Measurements from ENCODE around the gene NXN. TPM values are rescaled to one million over a fixed set of nuclear protein-coding genes. Genes with fewer than 3 reads are reported as not detected.
"Not testable (repeated sequence)": the region's sequence is repeated elsewhere in the genome, so short reads cannot be mapped to it uniquely, and the experiment has no call there.

Gene NXN
- total RNA-seq, 1 donor from 2014 or later: 67.8 TPM

GRCh38 chr17:953767-954166, 25.8 kb downstream of the NXN start:
- DNase-seq: no peak

DNA sequence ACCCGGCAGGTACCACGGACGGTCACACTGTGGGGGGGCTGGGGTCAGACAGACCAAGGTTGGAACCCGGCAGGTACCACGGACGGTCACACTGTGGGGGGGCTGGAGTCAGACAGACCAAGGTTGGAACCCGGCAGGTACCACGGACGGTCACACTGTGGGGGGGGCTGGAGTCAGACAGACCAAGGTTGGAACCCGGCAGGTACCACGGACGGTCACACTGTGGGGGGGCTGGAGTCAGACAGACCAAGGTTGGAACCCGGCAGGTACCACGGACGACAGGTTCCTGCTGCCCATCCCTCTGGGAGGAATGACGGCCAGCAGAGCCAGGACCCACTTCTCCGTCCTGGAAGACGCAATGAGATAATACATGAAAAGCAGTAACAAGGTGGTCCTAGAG, 27.0 kb downstream of the NXN start:
- DNase-seq: not testable (repeated sequence)

DNA sequence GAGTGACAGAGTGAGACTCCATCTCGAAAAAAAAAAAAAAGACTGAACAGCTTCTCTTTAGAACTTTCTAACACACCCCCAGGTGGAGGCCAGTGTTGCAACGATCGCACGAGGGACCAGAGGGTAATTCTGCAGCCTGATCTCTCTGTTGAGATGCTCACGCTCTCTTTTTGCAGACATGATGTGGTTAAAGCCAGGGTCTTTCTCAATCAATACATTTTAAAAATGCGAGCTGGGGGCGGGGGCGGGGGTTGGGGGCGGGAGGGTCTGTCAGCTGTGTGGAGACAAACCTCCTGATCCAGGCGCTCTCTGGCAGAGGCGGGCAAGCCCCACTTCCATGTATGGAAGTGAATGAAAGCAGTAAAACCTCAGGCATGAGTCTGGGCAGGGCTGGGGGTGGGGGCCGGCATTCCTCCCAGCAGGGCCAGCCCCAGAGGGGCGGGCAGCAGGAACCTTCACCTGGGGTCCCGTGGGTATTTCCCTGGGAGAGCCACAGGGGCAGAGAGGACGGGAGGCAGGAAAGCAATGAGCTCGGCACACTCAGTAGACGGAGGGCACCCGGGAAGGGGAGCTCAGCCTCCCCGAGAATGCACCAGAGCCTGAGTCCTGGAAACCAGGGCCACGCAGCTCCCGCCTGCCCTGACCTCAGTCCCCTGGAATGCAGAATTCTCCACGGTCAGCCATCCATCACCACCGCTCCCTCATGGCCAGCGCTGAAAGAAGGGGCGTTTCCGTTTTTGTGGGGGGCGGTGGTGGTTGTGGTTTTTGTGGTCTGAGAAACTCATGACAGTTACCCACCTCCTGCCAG, 28.0 kb downstream of the NXN start:
- DNase-seq: peak; percentile 61

- no peak for DNase-seq
These were observed 29.8 kb downstream of the NXN start for GRCh38 chr17:949623-950303.

DNA sequence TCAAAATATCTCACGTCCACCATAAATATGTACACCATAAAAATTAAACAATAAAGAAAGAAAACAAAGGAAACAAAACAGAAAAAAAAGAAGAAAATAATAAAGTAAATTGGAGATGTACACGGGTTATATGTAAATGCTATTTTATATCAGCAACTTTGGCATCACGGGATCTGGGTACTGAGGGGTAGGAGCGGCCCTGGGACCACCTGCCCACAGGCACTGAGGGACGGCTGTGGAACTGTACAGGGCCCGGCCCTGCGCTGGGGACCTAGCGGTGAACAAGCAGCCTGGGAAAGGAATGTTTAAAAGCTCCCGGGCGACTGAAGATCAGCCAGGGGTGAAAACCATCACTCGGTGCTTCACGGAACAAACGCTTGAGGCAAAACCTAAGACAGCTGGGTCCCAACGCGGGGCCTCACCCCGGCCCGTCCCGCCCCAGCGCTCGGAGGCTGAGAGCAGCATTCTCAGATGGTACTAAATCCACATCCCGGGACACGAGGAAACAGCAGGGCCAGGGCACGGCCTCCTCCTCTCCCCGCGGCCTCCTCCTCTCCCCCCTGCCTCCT, 31.2 kb downstream of the NXN start:
- peak; percentile 82 for DNase-seq

DNA sequence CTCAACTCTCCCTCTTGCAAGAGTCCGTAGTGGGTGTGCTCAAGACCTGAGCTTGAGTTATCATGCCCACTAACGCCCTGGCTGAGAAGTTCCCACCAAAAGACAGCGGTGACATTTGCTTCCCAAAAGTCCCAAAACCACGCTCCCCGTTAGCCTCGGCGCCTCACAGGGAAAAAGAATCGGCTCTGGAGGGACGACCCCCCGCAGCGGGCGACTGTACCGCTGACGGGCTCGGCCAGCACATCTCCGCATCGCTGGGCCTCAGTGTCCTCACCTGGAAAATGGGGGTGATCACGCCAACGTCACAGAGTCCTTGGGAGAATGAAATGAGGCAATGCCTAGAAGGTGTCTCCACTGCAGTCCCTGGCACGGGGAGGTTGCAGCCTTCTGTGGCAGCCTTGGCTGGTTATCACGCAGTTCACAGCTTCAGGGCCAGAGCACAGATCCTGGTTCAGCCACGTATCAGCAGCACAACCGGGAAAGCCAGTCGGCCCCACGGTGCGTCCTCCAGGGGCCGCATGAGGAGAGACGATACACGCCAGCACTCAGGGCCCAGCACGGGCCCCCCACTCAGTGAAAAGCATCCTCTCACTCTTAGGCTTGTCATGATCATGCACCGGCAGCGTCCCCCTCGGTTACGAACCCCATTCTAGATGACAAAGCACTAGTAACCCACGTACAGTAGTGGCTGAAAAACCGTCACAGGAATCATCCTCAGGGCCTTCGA, 32.9 kb downstream of the NXN start:
- DNase-seq: no peak

GRCh38 chr17:945672-946071, 33.9 kb downstream of the NXN start:
- DNase-seq: no peak

- no peak for DNase-seq
These were observed 35.2 kb downstream of the NXN start for GRCh38 chr17:944266-944826.

- no peak for DNase-seq
These were observed 44.1 kb downstream of the NXN start for GRCh38 chr17:935485-935884.

DNA sequence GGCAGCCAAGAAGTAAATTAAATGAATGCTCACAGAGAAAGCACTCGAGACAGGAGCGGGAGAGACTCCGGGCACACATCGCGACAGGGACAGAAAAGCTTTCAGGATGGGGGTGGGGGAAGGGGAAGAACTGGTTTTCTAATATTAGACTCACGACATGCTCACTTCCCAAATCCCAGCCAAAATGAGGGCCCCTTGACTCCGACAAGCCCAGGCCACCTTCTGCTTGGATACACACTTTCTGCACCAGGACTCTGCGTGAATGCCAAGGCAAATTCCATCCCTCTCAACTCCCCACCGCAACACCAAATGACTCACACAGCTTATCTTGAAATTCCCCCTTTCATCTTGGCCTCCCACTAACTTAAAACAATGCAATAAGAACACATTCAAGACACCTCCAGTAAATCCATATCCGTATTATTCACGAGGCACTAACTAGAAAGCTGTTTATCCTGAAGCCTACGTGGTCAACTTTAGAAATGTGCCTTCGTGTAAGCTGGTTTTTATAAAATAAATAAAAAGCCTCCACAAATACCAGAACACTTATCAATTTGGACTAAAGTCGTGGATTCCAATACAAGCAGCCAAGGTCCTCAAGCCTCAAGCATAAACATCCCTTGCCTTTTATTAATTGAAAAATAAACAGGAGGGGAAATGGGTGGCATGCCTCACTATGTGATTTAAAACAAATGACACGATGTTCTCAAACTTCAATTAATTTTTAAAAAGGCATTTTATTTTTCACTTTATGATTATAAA, 46.1 kb downstream of the NXN start:
- DNase-seq: peak; percentile 48

DNA sequence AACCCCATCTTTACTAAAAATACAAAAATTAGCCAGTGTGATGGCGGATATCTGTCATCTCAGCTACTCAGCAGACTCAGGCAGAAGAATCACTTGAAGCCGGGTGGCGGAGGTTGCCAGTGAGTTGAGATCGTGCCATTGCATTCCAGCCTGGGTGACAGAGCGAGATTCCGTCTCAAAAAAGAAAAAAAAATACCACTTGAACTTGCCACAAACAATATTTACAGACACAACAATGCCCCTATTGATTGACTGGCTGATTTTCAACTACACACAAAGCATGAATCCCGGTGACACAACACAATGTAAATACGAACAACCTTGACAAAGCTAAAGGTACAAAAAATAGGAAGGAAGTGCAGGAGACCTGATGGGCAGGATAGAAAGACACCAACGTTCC, 49.3 kb downstream of the NXN start:
- no peak for DNase-seq

DNA sequence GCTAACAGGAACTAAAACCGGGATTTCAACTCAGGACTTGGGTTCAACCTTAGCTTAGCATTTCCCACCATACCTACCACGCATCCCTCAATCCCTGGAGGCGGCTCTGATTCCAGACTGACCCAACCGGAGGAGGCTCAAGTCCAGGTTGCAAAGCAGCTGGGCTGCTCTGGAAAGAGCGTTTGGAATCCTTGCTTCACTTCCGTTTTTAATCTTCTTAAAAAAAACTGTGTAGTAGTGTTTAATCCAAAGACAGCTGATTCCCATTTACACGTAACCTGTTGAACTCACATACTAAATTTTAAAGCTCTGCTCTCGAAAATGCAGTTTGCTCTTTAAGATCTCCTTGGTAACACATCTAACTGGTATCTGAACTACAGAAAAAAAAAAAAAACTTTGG, 50.0 kb downstream of the NXN start:
- DNase-seq: peak; percentile 85

DNA sequence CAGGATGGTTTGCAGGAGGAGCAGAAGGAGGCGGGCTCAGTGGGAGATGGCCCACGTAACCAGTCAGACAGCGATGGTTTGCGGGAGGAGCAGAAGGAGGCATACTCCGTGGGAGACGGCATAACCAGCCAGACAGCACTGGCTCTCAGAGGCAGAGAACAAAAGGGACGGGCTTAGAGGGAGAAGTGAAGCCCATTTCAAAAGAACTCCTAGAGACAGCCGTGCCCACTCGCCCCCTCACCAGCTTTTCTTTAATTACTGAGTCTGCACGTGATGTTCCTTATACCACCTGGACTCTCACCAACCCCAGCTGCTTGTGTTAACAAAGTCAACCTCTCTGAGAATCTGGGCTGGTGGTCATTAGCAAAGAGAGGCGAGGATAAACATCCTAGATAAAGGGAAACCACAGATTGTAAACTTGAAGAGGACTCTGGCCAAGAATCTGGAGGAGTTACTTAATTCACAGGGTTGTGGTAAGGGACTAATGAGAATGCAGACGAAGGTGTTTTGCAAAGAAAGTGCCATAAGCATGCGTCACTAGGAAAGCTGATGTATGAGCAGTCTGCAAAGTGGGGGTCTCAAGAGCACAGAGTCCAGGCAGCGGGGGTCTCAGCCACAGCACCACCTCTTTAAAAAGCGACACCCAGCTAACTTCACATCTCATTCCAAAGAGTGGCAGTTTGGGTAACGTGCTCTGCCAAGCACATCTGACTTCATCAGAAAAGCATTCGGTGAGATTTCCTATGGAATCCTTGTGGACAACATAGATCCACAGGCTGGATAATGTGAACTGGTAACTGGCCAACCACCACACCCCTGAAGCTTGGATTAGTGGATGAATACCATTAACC, 51.7 kb downstream of the NXN start:
- peak; percentile 86 for DNase-seq

- DNase-seq: no peak
These were observed 53.8 kb downstream of the NXN start for GRCh38 chr17:925817-926216.

DNA sequence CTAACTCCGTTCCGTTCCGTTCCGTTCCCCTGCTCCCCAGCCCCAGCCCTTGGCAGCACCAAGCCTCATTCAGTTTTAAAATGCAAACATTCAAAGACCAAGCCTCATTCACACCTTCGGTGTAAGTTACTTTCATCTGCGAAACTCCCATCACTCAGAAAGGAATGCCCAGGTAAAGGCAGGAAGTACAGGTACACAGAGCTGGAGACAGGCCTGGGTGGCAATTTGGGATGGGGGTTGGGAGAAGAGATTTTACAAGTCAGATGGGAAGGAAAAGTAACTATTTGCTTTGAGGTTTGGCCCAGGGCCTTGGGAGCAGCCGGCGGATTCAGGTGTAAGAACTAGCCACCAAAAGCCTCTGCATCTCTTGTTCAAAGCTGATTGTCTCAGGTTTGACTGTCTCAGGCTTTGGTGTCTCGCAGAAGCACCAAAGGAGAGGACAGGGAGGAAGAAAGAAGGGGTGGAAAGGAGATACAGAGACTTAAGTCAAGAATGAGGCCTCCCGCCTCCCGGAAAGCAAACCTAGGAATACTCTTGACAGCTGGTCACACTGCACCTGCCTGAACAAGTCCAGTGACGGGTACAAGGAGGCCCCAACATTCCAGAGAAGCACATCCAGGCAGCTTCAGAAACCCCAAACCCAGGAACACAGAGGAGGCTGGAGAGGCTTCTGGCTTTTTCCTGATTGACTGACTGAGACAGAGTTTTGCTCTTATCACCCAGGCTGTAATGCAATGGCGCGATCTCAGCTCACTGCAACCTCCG, 54.7 kb downstream of the NXN start:
- DNase-seq: peak; percentile 81

GRCh38 chr17:924306-924705, 55.3 kb downstream of the NXN start:
- DNase-seq: not testable (repeated sequence)

DNA sequence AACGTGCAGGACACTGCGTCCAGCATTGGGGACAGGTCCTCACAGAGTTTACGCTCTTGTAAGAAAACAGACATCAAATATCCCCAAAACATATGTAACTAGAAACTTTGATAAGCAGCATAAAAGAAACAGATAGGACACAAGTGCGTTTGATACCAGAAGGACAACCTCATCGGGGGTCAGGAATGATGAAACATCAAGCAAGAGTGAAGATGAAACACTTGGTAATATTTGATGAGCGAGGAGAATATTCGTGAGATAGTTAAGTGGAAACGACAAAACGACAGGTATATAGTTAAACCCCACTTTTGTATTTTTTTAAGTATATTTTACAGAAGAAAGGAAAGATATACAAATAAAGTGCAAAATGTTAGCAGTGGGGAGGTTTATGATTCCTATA, 55.9 kb downstream of the NXN start:
- DNase-seq: no peak

DNA sequence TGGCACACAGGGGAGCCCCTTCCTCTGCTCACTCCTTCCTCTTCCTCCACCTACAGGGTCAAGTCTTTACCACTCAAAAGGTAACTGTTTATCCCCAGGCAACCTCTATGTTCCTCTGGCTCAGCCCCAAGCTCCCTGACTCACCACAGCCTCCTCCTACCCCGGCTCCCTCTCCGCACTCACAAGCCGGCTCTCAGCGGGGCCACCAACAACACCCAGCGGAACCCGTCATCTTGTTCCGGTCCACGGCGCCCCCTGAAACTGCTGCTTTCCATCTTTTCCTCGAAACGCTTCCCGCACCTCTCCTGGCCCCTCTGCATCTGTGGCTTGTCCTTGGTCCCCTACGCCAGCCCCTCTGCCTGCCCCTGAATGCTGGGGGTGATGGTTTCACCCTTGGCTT, 58.4 kb downstream of the NXN start:
- no peak for DNase-seq

DNA sequence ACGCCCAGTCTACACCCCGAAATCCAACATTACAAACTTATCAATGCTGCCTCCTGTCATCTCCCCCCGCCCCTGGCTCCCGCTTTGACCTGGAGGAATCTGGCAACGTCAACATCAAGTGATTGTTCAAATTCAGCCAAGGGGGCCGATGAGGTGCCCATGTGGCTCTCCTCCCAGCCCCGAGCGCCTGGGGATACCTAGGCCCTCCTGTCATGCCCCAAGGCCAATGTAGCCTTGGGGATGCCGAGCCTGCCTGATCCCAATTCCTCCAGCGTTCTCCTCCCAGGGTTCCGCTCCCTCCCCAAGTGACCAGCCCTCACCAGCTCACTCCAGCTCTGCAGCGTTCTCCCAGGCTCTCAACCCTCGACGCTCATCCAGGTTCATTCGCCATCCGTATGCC, 59.4 kb downstream of the NXN start:
- DNase-seq: no peak
